Osteoblast (primary cell): ENCODE data around the gene RPP40. TPM values are rescaled to one million over a fixed set of nuclear protein-coding genes. Genes with fewer than 3 reads are reported as not detected.
"Not testable (repeated sequence)": the region's sequence is repeated elsewhere in the genome, so short reads cannot be mapped to it uniquely, and the experiment has no call there.

ENCODE experiments used
- DNase-seq: peaks from one replicate; pipeline ENCODE4 v3.0.0; 2011; ENCODE audit warnings: low spot score, mixed read lengths; ENCODE audit not compliant: insufficient read length; ENCODE audit errors: missing footprints
- H2AFZ ChIP-seq: 2 replicates; pipeline ENCODE4 v1.6.0; 2011; ENCODE audit warnings: mild to moderate bottlenecking, low read length
- H3K27ac ChIP-seq: 2 replicates; pipeline ENCODE4 v1.5.1; 2011; ENCODE audit warnings: mild to moderate bottlenecking, low read depth, low read length, moderate library complexity
- H3K27me3 ChIP-seq: 2 replicates; pipeline ENCODE4 v1.6.0; 2012; ENCODE audit warnings: mild to moderate bottlenecking, control low read depth, inconsistent platforms, low read length, moderate library complexity; ENCODE audit not compliant: insufficient read depth
- H3K36me3 ChIP-seq: 2 replicates; pipeline ENCODE4 v1.5.1; 2011; ENCODE audit warnings: mild to moderate bottlenecking, low read length, control low read depth, moderate library complexity; ENCODE audit not compliant: insufficient read depth
- H3K4me1 ChIP-seq: 2 replicates; pipeline ENCODE4 v1.5.1; 2011; ENCODE audit warnings: mild to moderate bottlenecking, low read length, control low read depth, moderate library complexity; ENCODE audit not compliant: insufficient read depth
- H3K4me2 ChIP-seq: 2 replicates; pipeline ENCODE4 v1.6.0; 2011; ENCODE audit warnings: mild to moderate bottlenecking, low read length; ENCODE audit not compliant: insufficient read depth
- H3K4me3 ChIP-seq: fragments of 200-600 bp; sonication (generic); 3 replicates; pipeline ENCODE4 v1.5.1; 2012; ENCODE audit warnings: mild to moderate bottlenecking, low read length, inconsistent platforms; ENCODE audit not compliant: insufficient read depth
- H3K79me2 ChIP-seq: 2 replicates; pipeline ENCODE4 v1.6.0; 2012; ENCODE audit warnings: mild to moderate bottlenecking, low read length, control low read depth, inconsistent platforms; ENCODE audit not compliant: insufficient read depth
- H3K9me3 ChIP-seq: 2 replicates; pipeline ENCODE4 v1.5.1; 2011; ENCODE audit warnings: low read depth, low read length, control low read depth
- H4K20me1 ChIP-seq: 2 replicates; pipeline ENCODE4 v1.6.0; 2012; ENCODE audit warnings: mild to moderate bottlenecking, low read length, control low read depth; ENCODE audit not compliant: insufficient read depth
- CTCF ChIP-seq: IDR thresholded peaks from 2 replicates; pipeline ENCODE4 v1.5.1; 2011; ENCODE audit warnings: mild to moderate bottlenecking, low read depth, low read length, moderate library complexity; ENCODE audit errors: extremely low read depth
- total RNA-seq: library from RNA; depleted of rRNA; stranded (reverse); fragments of >200 nt; gene quantifications from 2 replicates; pipeline ENCODE4 v1.2.3, GENCODE V29; 2012

RPP40 gene
- total RNA-seq, 1 donor: 8.3 TPM

- Histone ChIP-seq H3K4me1 (no peaks in the 10 kb centered on the region), H3K27me3 (no peaks in the 10 kb centered on the region), H4K20me1 (no peaks in the 10 kb centered on the region), H3K79me2 (no peaks in the 10 kb centered on the region), H3K36me3 (no peaks in the 10 kb centered on the region), H2AFZ (no peak overlapping the region), H3K4me3 (no peak overlapping the region), H3K4me2 (no peak overlapping the region), H3K27ac (no peak overlapping the region), H3K9me3 (no peaks in the 10 kb centered on the region)
- TF ChIP-seq CTCF: no peak
- DNase-seq: no peak
Observed at GRCh38 chr6:5041955-5042354, 38.1 kb upstream of the RPP40 start.

- Histone ChIP-seq H4K20me1 (no peaks in the 10 kb centered on the region), H3K27me3 (no peaks in the 10 kb centered on the region), H3K4me1 (peaks cover 4% of the 10 kb centered on the region), H3K36me3 (no peaks in the 10 kb centered on the region), H2AFZ (no peak overlapping the region), H3K27ac (no peak overlapping the region), H3K79me2 (no peaks in the 10 kb centered on the region), H3K4me2 (no peak overlapping the region), H3K4me3 (no peak overlapping the region), H3K9me3 (no peaks in the 10 kb centered on the region)
- TF ChIP-seq CTCF: no peak
- peak; percentile 9 for DNase-seq
Observed at GRCh38 chr6:5036269-5036668, 32.4 kb upstream of the RPP40 start.

GRCh38 chr6:5034736-5035135 is 30.9 kb upstream of the RPP40 start:
- Histone ChIP-seq H3K27me3 (no peaks in the 10 kb centered on the region), H3K9me3 (no peaks in the 10 kb centered on the region), H3K27ac (no peak overlapping the region), H3K4me1 (peaks cover 4% of the 10 kb centered on the region), H3K4me2 (no peak overlapping the region), H2AFZ (no peak overlapping the region), H3K36me3 (no peaks in the 10 kb centered on the region), H3K4me3 (no peak overlapping the region), H4K20me1 (no peaks in the 10 kb centered on the region), H3K79me2 (no peaks in the 10 kb centered on the region)
- no peak for TF ChIP-seq CTCF
- no peak for DNase-seq

GRCh38 chr6:5034328-5034727 is 30.5 kb upstream of the RPP40 start:
- TF ChIP-seq CTCF: no peak
- Histone ChIP-seq H3K27ac (no peak overlapping the region), H4K20me1 (no peaks in the 10 kb centered on the region), H3K9me3 (no peaks in the 10 kb centered on the region), H3K4me2 (peak overlapping the region; percentile 32), H3K27me3 (no peaks in the 10 kb centered on the region), H3K4me1 (peaks cover 4% of the 10 kb centered on the region), H3K4me3 (no peak overlapping the region), H2AFZ (no peak overlapping the region), H3K79me2 (no peaks in the 10 kb centered on the region), H3K36me3 (no peaks in the 10 kb centered on the region)
- DNase-seq: no peak

- not testable (repeated sequence) for H3K4me3 ChIP-seq, H3K4me1 ChIP-seq, H3K36me3 ChIP-seq, H3K4me2 ChIP-seq, H4K20me1 ChIP-seq, H3K9me3 ChIP-seq, H3K27ac ChIP-seq, H3K79me2 ChIP-seq, H2AFZ ChIP-seq, DNase-seq, H3K27me3 ChIP-seq
Observed at GRCh38 chr6:5033214-5033904, 29.5 kb upstream of the RPP40 start.

GRCh38 chr6:5032706-5033105 is 28.9 kb upstream of the RPP40 start:
- not testable (repeated sequence) for H3K27me3 ChIP-seq, H3K79me2 ChIP-seq, H3K27ac ChIP-seq, H3K4me1 ChIP-seq, H2AFZ ChIP-seq, H3K9me3 ChIP-seq, H3K4me3 ChIP-seq, H4K20me1 ChIP-seq, H3K36me3 ChIP-seq
- peak overlapping the region; percentile 3 for H3K4me2 ChIP-seq
- peak; percentile 21 for DNase-seq
